ENCODE measurements around the gene SSC5D. TPM values are rescaled to one million over a fixed set of nuclear protein-coding genes. Genes with fewer than 3 reads are reported as not detected.
"Not testable (repeated sequence)": the region's sequence is repeated elsewhere in the genome, so short reads cannot be mapped to it uniquely, and the experiment has no call there.

SSC5D gene
- total and polyA plus RNA-seq, 2 donors (not counting 1 experiment from before 2014, with no cell fraction given), result 3.0 to 19.7 TPM

DNA sequence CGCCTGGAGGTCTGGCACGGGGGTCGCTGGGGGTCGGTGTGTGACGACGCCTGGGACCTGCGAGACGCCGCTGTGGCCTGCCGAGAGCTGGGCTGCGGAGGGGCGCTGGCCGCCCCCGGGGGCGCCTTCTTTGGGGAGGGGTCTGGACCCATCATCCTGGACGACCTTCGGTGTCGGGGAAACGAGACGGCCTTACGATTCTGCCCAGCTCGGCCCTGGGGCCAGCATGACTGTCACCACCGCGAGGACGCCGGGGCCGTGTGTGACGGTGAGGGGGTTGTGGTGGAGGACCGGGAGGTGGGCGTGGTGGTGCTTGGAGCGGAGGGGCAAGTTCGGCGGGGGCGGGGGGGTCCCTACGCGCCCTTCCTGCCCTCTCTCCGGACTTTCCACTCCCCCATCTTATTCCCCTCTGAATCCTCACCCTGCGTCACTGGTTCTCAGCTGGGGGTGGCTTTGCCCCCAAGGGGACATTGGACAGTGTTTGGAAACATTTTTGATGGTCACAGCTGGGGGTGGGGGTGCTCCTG, 5.5 kb downstream of the SSC5D start:
- H3K27ac ChIP-seq (ENCODE audit: insufficient read depth, low read length), result peak overlapping the region; percentile 81
- no peaks in the 10 kb centered on the region for H3K9me3 ChIP-seq (ENCODE audit: control insufficient read depth, insufficient read depth, low read depth, low read length)
- peak overlapping the region in 2 of 4 experiments; percentile 3 to 55 for H3K4me3 ChIP-seq (replicated peaks in 1 of 4; ENCODE audit: control extremely low read depth in 1 of 4, insufficient read depth in 1 of 4, low read depth in 3 of 4, low read length in 4 of 4)
- H3K79me2 ChIP-seq (ENCODE audit: control insufficient read depth, insufficient read depth, low read length), result peaks cover 8% of the 10 kb centered on the region
- H4K20me1 ChIP-seq (ENCODE audit: control insufficient read depth, extremely low read depth, insufficient read depth, low read length), result no peaks in the 10 kb centered on the region
- TF ChIP-seq, protein P1, sequence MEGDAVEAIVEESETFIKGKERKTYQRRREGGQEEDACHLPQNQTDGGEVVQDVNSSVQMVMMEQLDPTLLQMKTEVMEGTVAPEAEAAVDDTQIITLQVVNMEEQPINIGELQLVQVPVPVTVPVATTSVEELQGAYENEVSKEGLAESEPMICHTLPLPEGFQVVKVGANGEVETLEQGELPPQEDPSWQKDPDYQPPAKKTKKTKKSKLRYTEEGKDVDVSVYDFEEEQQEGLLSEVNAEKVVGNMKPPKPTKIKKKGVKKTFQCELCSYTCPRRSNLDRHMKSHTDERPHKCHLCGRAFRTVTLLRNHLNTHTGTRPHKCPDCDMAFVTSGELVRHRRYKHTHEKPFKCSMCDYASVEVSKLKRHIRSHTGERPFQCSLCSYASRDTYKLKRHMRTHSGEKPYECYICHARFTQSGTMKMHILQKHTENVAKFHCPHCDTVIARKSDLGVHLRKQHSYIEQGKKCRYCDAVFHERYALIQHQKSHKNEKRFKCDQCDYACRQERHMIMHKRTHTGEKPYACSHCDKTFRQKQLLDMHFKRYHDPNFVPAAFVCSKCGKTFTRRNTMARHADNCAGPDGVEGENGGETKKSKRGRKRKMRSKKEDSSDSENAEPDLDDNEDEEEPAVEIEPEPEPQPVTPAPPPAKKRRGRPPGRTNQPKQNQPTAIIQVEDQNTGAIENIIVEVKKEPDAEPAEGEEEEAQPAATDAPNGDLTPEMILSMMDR (conservative IDR thresholded peaks at IDR 0.05 in 1 of 2, IDR thresholded peaks at IDR 0.05 in 1 of 2; ENCODE audit: low read depth in 1 of 2, low read length in 2 of 2), result no peak
- TF ChIP-seq EZH2 (IDR thresholded peaks at IDR 0.05; ENCODE audit: low read length, missing control alignments), result no peak
- H3K27me3 ChIP-seq (ENCODE audit: control insufficient read depth, insufficient read depth, low read length), result no peaks in the 10 kb centered on the region
- H3K36me3 ChIP-seq (ENCODE audit: control insufficient read depth, insufficient read depth, low read length), result peaks cover 7% of the 10 kb centered on the region
- H2AFZ ChIP-seq (ENCODE audit: low read length), result no peak overlapping the region
- H3K4me2 ChIP-seq (ENCODE audit: extremely low read depth, insufficient read depth, low read length), result peak overlapping the region; percentile 74
- peak overlapping the region; percentile 78 for H3K9ac ChIP-seq (ENCODE audit: insufficient read depth, low read length)
- peaks cover 27% of the 10 kb centered on the region for H3K4me1 ChIP-seq (ENCODE audit: control insufficient read depth, extremely low read depth, insufficient read depth, low read length)
- DNase-seq (ENCODE audit: low read depth in 2 of 2), result no peak

DNA sequence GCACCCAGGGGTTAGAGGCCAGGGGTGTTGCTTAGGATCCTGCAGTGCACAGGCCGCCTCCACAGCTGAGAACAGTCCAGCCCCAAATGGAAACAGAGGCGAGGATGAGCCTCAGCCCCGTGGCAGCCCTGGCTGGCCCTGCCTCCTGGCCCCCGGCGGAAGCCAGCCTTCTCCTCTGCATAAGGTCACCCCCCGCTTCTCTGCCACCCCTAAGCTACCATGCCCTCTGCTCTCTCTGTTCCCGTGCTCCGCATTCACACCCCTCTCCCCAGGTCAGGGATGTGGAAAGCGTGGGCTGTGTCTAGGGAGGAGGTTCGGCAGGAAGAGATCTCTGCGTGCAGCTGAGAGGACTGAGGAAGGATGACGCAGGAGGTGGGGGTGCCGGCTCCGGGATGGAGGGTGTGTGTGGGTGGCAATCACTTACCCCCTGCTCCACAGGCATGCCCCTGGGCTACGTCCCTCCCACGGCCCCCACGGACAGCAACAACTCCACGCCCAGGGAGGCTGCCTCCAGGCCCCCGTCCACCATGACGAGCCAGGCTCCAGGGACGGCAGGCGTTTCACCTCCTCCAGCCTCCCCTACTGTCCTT, 6.0 kb downstream of the SSC5D start:
- Histone ChIP-seq H3K4me3 (replicated peaks in 1 of 4; ENCODE audit: control extremely low read depth in 1 of 4, insufficient read depth in 1 of 4, low read depth in 3 of 4, low read length in 4 of 4) (peak overlapping the region; percentile 5 to 55 (median 28)), H3K9me3 (ENCODE audit: control insufficient read depth, insufficient read depth, low read depth, low read length) (no peaks in the 10 kb centered on the region), H3K36me3 (ENCODE audit: control insufficient read depth, insufficient read depth, low read length) (peaks cover 7% of the 10 kb centered on the region), H3K79me2 (ENCODE audit: control insufficient read depth, insufficient read depth, low read length) (peaks cover 8% of the 10 kb centered on the region), H3K9ac (ENCODE audit: insufficient read depth, low read length) (peak overlapping the region; percentile 68), H3K27ac (ENCODE audit: insufficient read depth, low read length) (peak overlapping the region; percentile 81), H2AFZ (ENCODE audit: low read length) (no peak overlapping the region), H3K4me1 (ENCODE audit: control insufficient read depth, extremely low read depth, insufficient read depth, low read length) (peaks cover 24% of the 10 kb centered on the region), H3K27me3 (ENCODE audit: control insufficient read depth, insufficient read depth, low read length) (no peaks in the 10 kb centered on the region), H3K4me2 (ENCODE audit: extremely low read depth, insufficient read depth, low read length) (peak overlapping the region; percentile 74), H4K20me1 (ENCODE audit: control insufficient read depth, extremely low read depth, insufficient read depth, low read length) (no peaks in the 10 kb centered on the region)
- TF ChIP-seq, protein P1 (conservative IDR thresholded peaks at IDR 0.05 in 1 of 2, IDR thresholded peaks at IDR 0.05 in 1 of 2; ENCODE audit: low read depth in 1 of 2, low read length in 2 of 2), result no peak
- TF ChIP-seq EZH2 (IDR thresholded peaks at IDR 0.05; ENCODE audit: low read length, missing control alignments), result no peak
- DNase-seq (ENCODE audit: low read depth in 2 of 2), result peak; percentile 36 to 51

DNA sequence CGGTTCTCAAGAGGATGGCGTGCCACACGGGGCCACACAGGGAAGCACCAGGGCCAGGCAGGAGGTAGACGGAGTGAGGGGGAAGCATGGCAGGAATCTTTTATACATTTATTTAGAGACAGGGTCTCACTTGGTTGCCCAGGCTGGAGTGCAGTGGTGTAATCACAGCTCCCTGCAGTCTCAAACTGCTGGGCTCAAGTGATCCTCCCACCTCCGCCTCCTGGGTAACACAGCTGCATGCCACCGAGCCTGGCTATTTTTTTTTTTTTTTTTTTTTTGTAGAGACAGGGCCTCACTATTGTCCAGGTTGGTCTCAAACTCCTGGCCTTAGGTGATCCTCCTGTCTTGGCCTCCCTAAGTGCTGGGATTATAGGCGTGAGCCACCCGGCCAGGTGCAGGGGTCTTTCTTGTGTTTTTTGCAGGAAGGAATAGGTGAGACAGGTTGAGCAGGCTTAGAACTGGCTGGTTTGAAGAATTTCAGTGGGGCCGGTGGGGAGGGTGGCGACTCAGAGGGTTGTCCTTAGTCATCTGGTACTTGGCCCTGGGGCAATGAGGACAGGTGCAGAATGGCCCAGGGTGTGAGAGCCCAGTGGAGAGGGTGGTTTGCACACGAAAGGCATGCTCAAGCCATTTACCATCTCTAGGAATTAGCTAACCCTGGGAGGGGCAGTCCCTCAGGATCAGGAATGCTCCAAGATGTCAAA, 7.6 kb downstream of the SSC5D start:
- Histone ChIP-seq H3K4me2 (ENCODE audit: extremely low read depth, insufficient read depth, low read length) (no peak overlapping the region), H4K20me1 (ENCODE audit: control insufficient read depth, extremely low read depth, insufficient read depth, low read length) (no peaks in the 10 kb centered on the region), H3K27me3 (ENCODE audit: control insufficient read depth, insufficient read depth, low read length) (no peaks in the 10 kb centered on the region), H3K4me1 (ENCODE audit: control insufficient read depth, extremely low read depth, insufficient read depth, low read length) (peaks cover 20% of the 10 kb centered on the region), H3K9ac (ENCODE audit: insufficient read depth, low read length) (no peak overlapping the region), H3K27ac (ENCODE audit: insufficient read depth, low read length) (no peak overlapping the region), H3K79me2 (ENCODE audit: control insufficient read depth, insufficient read depth, low read length) (peaks cover 8% of the 10 kb centered on the region), H3K9me3 (ENCODE audit: control insufficient read depth, insufficient read depth, low read depth, low read length) (no peaks in the 10 kb centered on the region), H3K4me3 (replicated peaks in 1 of 4; ENCODE audit: control extremely low read depth in 1 of 4, insufficient read depth in 1 of 4, low read depth in 3 of 4, low read length in 4 of 4) (no peak overlapping the region), H3K36me3 (ENCODE audit: control insufficient read depth, insufficient read depth, low read length) (peaks cover 11% of the 10 kb centered on the region), H2AFZ (ENCODE audit: low read length) (no peak overlapping the region)
- no peak for DNase-seq (ENCODE audit: low read depth in 2 of 2)
- TF ChIP-seq, protein P1 (conservative IDR thresholded peaks at IDR 0.05 in 1 of 2, IDR thresholded peaks at IDR 0.05 in 1 of 2; ENCODE audit: low read depth in 1 of 2, low read length in 2 of 2), result no peak
- TF ChIP-seq EZH2 (IDR thresholded peaks at IDR 0.05; ENCODE audit: low read length, missing control alignments), result no peak

DNA sequence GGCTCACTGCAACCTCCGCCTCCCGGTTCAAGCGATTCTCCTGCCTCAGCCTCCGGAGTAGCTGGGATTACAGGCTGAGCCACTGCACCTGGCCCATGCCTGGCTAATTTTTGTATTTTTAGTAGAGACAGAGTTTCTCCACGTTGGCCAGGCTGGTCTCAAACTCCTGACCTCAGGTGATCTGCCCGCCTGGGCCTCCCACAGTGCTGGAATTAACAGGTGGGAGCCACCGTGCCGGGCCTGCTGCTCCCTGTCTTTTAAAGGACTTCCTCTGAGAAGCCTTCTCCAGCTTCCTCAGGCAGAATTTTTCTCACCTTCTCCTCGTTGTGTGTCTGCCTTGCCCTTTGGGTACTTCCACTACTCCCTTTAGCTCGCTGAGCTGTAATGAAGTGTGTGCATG, 8.6 kb downstream of the SSC5D start:
- H3K79me2 ChIP-seq (ENCODE audit: control insufficient read depth, insufficient read depth, low read length); H2AFZ ChIP-seq (ENCODE audit: low read length); DNase-seq (ENCODE audit: low read depth in 2 of 2); H3K9ac ChIP-seq (ENCODE audit: insufficient read depth, low read length); H3K27me3 ChIP-seq (ENCODE audit: control insufficient read depth, insufficient read depth, low read length); H3K4me3 ChIP-seq (replicated peaks in 1 of 4; ENCODE audit: control extremely low read depth in 1 of 4, insufficient read depth in 1 of 4, low read depth in 3 of 4, low read length in 4 of 4); H3K9me3 ChIP-seq (ENCODE audit: control insufficient read depth, insufficient read depth, low read depth, low read length); H4K20me1 ChIP-seq (ENCODE audit: control insufficient read depth, extremely low read depth, insufficient read depth, low read length); H3K4me2 ChIP-seq (ENCODE audit: extremely low read depth, insufficient read depth, low read length); H3K27ac ChIP-seq (ENCODE audit: insufficient read depth, low read length): not testable (repeated sequence)
- H3K4me1 ChIP-seq (ENCODE audit: control insufficient read depth, extremely low read depth, insufficient read depth, low read length), result peaks cover 12% of the 10 kb centered on the region
- peaks cover 11% of the 10 kb centered on the region for H3K36me3 ChIP-seq (ENCODE audit: control insufficient read depth, insufficient read depth, low read length)

All from fibroblast of lung (primary cell).